HS-27A (cell line): ENCODE data around the gene ODF2L.

Experiments
- DNase-seq: peaks from one replicate; pipeline ENCODE4 v3.0.0-alpha.2; 2012; ENCODE audit warnings: low read depth, missing footprints

The ODF2L gene

DNA sequence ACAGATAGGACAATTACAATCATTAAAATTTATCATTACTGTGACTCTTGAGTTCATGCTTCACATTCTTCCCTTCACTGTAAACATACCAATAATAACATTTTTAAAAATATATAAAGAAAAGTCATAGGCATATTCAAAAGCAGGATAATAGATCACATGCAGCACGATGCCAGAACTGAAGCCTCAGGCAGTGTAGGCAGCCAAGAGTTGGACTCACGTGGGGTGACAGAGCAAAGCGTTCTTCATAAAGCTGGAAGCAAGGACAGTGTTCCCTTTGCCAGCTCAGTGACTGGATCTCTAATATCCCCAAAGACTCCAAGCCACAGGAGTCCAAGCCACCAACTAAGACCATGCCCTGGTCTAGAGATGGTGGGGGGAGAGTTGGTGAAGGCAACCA lies 77.7 kb downstream of the ODF2L start:
- no peak for DNase-seq

GRCh38 chr1:86317926-86318325 lies 78.2 kb downstream of the ODF2L start:
- DNase-seq, result no peak

- DNase-seq, result no peak
Observed at GRCh38 chr1:86305731-86306130, 90.4 kb downstream of the ODF2L start.

DNA sequence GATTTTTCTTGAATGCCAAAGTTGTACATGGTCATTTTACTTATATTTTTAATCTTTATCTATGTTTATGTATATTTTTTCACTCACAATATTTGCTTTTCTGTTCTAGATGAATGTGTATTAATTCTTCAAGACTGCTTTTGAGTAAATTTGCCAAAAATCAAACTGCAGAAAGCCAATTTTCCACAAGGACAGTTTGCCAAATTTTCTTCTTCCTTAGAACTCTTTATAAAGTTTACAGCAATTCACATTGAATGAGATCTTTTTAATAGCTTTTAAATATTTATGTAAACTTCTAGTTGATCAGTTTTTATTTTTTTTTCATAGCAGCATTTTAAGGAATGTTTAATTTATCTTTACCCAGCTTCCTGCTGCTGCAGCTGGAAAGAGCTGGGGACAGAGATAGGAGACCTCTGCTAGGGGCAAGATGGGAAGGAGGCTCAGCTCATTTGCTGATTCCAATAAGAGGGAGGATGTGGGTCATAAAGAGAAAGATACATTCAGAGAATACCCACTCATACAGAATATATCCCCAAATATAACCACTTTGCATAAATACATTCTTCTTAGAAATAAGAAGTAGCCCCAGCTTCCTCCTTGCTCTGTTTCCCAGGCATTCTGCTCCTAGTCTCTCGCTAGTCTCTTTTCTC lies 93.0 kb downstream of the ODF2L start:
- no peak for DNase-seq
